ENCODE results near the gene HPS3. TPM values are rescaled to one million over a fixed set of nuclear protein-coding genes. Genes with fewer than 3 reads are reported as not detected.
"Not testable (repeated sequence)": the region's sequence is repeated elsewhere in the genome, so short reads cannot be mapped to it uniquely, and the experiment has no call there.

HPS3 gene
- total and polyA plus RNA-seq, 8 donors: 4.0 to 18.1 (median 7.9) TPM

- intact Hi-C loops (cut with DNase I): no loop called here
- FAIRE-seq (no peak), ATAC-seq (no peak)
Observed at GRCh38 chr3:149188494-149188893, 59.1 kb downstream of the HPS3 start.

GRCh38 chr3:149195221-149195620 lies 65.8 kb downstream of the HPS3 start:
- FAIRE-seq: no peak
- WGBS, 2 donors: 52 to 55% methylated on average over 1 of the region's 1 CpG

More at GRCh38 chr3:149188494-149188893, 59.1 kb downstream of the HPS3 start:
- no peaks in the 10 kb centered on the region for H3K36me3 ChIP-seq
- WGBS, 2 donors: 47 to 53% methylated on average over 2 of the region's 2 CpGs
- TF ChIP-seq, protein P1, sequence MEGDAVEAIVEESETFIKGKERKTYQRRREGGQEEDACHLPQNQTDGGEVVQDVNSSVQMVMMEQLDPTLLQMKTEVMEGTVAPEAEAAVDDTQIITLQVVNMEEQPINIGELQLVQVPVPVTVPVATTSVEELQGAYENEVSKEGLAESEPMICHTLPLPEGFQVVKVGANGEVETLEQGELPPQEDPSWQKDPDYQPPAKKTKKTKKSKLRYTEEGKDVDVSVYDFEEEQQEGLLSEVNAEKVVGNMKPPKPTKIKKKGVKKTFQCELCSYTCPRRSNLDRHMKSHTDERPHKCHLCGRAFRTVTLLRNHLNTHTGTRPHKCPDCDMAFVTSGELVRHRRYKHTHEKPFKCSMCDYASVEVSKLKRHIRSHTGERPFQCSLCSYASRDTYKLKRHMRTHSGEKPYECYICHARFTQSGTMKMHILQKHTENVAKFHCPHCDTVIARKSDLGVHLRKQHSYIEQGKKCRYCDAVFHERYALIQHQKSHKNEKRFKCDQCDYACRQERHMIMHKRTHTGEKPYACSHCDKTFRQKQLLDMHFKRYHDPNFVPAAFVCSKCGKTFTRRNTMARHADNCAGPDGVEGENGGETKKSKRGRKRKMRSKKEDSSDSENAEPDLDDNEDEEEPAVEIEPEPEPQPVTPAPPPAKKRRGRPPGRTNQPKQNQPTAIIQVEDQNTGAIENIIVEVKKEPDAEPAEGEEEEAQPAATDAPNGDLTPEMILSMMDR (IDR thresholded peaks at IDR 0.05): no peak
- H3K4me3 ChIP-seq: no peak overlapping the region
- no peaks in the 10 kb centered on the region for H3K27me3 ChIP-seq
- no peaks in the 10 kb centered on the region for H3K4me1 ChIP-seq
- no peaks in the 10 kb centered on the region for H3K9me3 ChIP-seq
- no peak for DNase-seq
- no peak overlapping the region for H3K27ac ChIP-seq

DNA sequence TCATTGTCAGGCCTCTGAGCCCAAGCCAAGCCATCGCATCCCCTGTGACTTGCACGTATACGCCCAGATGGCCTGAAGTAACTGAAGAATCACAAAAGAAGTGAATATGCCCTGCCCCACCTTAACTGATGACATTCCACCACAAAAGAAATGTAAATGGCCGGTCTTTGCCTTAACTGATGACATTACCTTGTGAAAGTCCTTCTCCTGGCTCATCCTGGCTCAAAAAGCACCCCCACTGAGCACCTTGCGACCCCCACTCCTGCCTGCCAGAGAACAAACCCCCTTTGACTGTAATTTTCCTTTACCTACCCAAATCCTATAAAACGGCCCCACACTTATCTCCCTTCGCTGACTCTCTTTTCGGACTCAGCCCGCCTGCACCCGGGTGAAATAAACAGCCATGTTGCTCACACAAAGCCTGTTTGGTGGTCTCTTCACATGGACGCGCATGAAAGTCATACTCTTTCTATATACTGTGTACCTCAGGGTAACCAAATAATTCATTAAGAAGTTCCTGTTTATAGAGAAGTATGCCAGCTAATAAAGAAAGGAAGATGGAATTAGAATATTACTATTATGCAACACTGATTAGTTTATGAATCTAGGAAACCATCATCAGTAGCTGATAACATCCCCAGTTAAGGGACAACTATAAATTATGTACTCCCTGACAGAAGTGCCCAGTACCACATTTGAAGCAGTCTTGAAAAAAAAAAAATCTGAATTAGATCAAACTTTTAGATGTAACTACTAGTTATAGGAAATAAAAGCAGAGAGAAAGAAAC lies 67.6 kb downstream of the HPS3 start:
- intact Hi-C loops (cut with DNase I); H3K4me1 ChIP-seq; FAIRE-seq; H3K36me3 ChIP-seq; ATAC-seq; H3K27me3 ChIP-seq; H3K9me3 ChIP-seq; H3K4me3 ChIP-seq; DNase-seq; H3K27ac ChIP-seq: not testable (repeated sequence)
- WGBS, 2 donors: 79 to 82% methylated on average over 12 of the region's 12 CpGs

More at GRCh38 chr3:149195221-149195620, 65.8 kb downstream of the HPS3 start:
- H3K27me3 ChIP-seq: no peaks in the 10 kb centered on the region
- H3K9me3 ChIP-seq: no peaks in the 10 kb centered on the region
- DNase-seq: no peak
- H3K4me1 ChIP-seq: no peaks in the 10 kb centered on the region
- intact Hi-C loops (cut with DNase I): no loop called here
- H3K27ac ChIP-seq: no peak overlapping the region
- no peaks in the 10 kb centered on the region for H3K36me3 ChIP-seq
- H3K4me3 ChIP-seq: no peak overlapping the region
- no peak for ATAC-seq
- TF ChIP-seq, protein P1 (IDR thresholded peaks at IDR 0.05): no peak

DNA sequence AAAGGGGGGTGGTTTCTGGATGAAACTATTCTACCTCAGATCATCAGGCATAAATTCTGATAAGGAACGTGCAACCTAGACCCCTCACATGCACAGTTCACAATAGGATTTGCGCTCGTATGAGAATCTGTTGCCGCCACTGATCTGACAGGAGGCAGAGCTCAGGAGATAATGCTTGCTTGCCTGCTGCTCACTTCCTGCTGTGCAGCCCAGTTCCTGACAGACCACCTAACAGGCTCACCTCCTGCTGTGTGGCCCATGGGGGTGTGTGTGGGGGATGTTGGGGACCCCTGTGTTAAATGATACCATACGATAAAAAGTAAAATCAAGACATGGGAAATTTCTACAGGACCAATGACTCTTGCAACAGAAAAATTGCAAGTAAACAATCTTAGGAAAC lies 68.2 kb downstream of the HPS3 start:
- DNase-seq (no peak), FAIRE-seq (no peak), ATAC-seq (no peak)
- WGBS, 2 donors: 72 to 76% methylated on average over 5 of the region's 5 CpGs
- H3K9me3 ChIP-seq: no peaks in the 10 kb centered on the region
- TF ChIP-seq, protein P1 (IDR thresholded peaks at IDR 0.05): no peak
- H3K36me3 ChIP-seq: no peaks in the 10 kb centered on the region
- intact Hi-C loops (cut with DNase I): no loop called here
- no peak overlapping the region for H3K27ac ChIP-seq
- no peaks in the 10 kb centered on the region for H3K27me3 ChIP-seq
- H3K4me3 ChIP-seq: no peak overlapping the region
- no peaks in the 10 kb centered on the region for H3K4me1 ChIP-seq

- H3K9me3 ChIP-seq: no peaks in the 10 kb centered on the region
- intact Hi-C loops (cut with DNase I): no loop called here
Observed at GRCh38 chr3:149198611-149199010, 69.2 kb downstream of the HPS3 start.

More at GRCh38 chr3:149198611-149199010, 69.2 kb downstream of the HPS3 start:
- Histone ChIP-seq H3K27me3 (no peaks in the 10 kb centered on the region), H3K4me1 (no peaks in the 10 kb centered on the region), H3K4me3 (no peak overlapping the region), H3K27ac (no peak overlapping the region), H3K36me3 (no peaks in the 10 kb centered on the region)
- TF ChIP-seq, protein P1 (IDR thresholded peaks at IDR 0.05): no peak
- 64 to 65% methylated on average over 7 of the region's 7 CpGs for WGBS, 2 donors
- no peak for FAIRE-seq
- no peak for DNase-seq
- ATAC-seq: no peak

Data from pancreas (tissue), 10 donors.